Measurements from ENCODE around the gene ZFP62. TPM values are rescaled to one million over a fixed set of nuclear protein-coding genes. Genes with fewer than 3 reads are reported as not detected.

ZFP62 gene
- total RNA-seq, 4 donors from 2014 or later, result 12.7 to 31.8 (median 14.6) TPM

GRCh38 chr5:180825768-180826525, 35.1 kb downstream of the ZFP62 start:
- TF ChIP-seq, protein P1, sequence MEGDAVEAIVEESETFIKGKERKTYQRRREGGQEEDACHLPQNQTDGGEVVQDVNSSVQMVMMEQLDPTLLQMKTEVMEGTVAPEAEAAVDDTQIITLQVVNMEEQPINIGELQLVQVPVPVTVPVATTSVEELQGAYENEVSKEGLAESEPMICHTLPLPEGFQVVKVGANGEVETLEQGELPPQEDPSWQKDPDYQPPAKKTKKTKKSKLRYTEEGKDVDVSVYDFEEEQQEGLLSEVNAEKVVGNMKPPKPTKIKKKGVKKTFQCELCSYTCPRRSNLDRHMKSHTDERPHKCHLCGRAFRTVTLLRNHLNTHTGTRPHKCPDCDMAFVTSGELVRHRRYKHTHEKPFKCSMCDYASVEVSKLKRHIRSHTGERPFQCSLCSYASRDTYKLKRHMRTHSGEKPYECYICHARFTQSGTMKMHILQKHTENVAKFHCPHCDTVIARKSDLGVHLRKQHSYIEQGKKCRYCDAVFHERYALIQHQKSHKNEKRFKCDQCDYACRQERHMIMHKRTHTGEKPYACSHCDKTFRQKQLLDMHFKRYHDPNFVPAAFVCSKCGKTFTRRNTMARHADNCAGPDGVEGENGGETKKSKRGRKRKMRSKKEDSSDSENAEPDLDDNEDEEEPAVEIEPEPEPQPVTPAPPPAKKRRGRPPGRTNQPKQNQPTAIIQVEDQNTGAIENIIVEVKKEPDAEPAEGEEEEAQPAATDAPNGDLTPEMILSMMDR (IDR thresholded peaks at IDR 0.05; ENCODE audit: low read depth), result no peak

DNA sequence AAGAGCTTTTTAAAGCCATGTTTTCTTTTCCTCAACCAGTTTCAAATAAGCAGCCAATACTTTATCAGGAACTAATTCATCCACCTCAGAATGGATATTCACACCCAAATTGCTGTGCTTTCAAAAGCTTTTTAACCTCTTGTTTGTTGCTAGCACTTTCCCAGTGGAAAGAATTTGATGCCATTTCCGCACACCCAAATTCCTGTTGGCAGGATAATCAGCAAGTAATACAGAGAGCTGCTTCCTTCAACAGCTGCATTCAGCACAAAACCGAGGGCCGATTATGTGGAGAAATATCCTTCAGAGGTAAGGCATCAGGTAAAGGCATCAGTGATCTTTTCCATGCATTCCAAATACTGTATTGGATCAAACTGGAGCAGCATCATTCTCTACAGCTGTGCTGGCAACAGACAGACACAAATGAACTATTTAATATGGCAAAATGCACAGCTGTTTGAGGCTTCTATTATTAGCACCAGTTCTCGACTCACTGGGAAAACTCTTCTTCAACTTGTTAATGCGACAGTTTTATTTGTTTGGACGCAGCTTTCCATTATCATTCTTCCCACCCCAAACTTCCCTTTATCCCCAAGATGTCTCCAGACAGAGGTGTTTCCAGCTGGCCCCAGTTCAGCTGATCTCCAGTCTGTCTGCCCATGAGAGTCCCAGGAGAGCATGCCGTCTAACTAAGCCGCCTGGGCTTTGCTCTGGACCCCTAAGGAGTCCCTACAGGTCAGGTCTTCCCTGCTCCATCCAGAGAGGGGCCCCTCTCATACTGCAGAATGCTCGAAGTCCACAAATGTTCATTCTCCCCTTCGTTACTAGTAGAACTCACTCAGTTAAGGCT, 36.2 kb downstream of the ZFP62 start:
- TF ChIP-seq, protein P1 (IDR thresholded peaks at IDR 0.05; ENCODE audit: low read depth), result no peak

GRCh38 chr5:180823940-180824629, 37.0 kb downstream of the ZFP62 start:
- TF ChIP-seq, protein P1 (IDR thresholded peaks at IDR 0.05; ENCODE audit: low read depth), result no peak

DNA sequence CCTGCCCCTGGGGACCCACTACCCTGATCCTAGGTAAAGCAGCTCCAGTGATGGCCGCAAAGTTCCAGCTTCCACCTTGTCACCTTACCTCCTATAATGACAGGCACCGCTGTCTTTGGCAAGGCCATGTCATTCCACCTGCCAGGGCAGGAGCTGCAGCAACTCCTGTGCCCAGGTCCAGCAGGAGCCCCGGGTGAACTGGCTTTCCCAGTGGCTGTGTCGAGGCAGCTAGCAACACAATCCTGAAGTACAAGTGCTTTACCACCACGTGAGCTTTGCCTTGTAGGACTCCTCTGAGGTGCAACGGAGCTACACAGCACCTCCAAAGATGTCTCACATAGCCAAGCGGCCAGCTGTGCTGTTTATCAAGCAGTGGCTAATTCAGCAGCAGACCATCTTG, 37.7 kb downstream of the ZFP62 start:
- TF ChIP-seq, protein P1 (IDR thresholded peaks at IDR 0.05; ENCODE audit: low read depth), result no peak

- TF ChIP-seq, protein P1 (IDR thresholded peaks at IDR 0.05; ENCODE audit: low read depth), result no peak
Observed at GRCh38 chr5:180821538-180821937, 39.5 kb downstream of the ZFP62 start.

DNA sequence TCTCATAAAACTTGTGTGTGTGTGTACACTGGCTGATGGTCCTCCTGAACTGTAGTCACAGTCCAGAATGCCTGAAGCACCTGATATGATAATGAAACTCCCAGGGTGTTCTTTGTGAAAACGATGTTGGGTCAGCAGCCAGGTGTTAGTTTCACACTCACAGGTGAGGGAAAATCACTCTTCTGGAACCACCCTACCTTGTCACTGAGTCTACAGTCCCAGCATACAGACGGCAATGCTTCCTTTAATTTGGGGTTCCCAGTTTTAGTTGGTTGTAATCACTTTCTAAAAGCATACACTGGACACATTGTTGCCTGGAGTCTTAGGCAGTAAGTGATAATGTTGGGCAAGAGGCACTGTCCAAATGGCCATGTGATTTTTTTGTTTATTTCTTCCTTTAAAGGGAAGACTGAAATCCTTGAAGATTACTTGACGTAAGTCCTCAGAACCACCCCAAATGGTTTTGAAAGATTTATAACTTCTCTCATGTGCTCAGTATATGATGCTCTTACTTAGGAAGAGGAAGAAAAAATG, 40.2 kb downstream of the ZFP62 start:
- TF ChIP-seq, protein P1 (IDR thresholded peaks at IDR 0.05; ENCODE audit: low read depth), result no peak

Measured in subcutaneous adipose tissue (tissue), 4 donors.